GM06990 (cell line): ENCODE results near the gene UXS1.

Source experiments
- DNase-seq: peaks from one replicate; pipeline ENCODE4 v3.0.0-alpha.2; 2011; ENCODE audit not compliant: insufficient read length; ENCODE audit errors: extremely low read depth
- H3K27me3 ChIP-seq: replicated peaks from 2 replicates; pipeline ENCODE4 v1.6.0; 2011; ENCODE audit warnings: low read length; ENCODE audit not compliant: control insufficient read depth, insufficient read depth
- H3K36me3 ChIP-seq: 2 replicates; pipeline ENCODE4 v1.5.1; 2011; ENCODE audit warnings: low read length; ENCODE audit not compliant: control insufficient read depth, insufficient read depth
- H3K4me3 ChIP-seq: replicated peaks from 2 replicates; pipeline ENCODE4 v1.5.1; 2011; ENCODE audit warnings: low read depth, mild to moderate bottlenecking, control low read depth, low read length
- TF ChIP-seq, protein P1 (sequence below): IDR thresholded peaks from 2 replicates; pipeline ENCODE4 v1.5.1; 2011; ENCODE audit warnings: low read length, control low read depth, mild to moderate bottlenecking, inconsistent platforms; ENCODE audit not compliant: insufficient read depth, poor library complexity, severe bottlenecking

UXS1 gene

GRCh38 chr2:106147159-106147558, 46.9 kb downstream of the UXS1 start:
- TF ChIP-seq, protein P1, sequence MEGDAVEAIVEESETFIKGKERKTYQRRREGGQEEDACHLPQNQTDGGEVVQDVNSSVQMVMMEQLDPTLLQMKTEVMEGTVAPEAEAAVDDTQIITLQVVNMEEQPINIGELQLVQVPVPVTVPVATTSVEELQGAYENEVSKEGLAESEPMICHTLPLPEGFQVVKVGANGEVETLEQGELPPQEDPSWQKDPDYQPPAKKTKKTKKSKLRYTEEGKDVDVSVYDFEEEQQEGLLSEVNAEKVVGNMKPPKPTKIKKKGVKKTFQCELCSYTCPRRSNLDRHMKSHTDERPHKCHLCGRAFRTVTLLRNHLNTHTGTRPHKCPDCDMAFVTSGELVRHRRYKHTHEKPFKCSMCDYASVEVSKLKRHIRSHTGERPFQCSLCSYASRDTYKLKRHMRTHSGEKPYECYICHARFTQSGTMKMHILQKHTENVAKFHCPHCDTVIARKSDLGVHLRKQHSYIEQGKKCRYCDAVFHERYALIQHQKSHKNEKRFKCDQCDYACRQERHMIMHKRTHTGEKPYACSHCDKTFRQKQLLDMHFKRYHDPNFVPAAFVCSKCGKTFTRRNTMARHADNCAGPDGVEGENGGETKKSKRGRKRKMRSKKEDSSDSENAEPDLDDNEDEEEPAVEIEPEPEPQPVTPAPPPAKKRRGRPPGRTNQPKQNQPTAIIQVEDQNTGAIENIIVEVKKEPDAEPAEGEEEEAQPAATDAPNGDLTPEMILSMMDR: no peak
- Histone ChIP-seq H3K27me3 (no peaks in the 10 kb centered on the region), H3K4me3 (no peak overlapping the region), H3K36me3 (no peaks in the 10 kb centered on the region; the same call in none of the 2 replicates)
- no peak for DNase-seq

DNA sequence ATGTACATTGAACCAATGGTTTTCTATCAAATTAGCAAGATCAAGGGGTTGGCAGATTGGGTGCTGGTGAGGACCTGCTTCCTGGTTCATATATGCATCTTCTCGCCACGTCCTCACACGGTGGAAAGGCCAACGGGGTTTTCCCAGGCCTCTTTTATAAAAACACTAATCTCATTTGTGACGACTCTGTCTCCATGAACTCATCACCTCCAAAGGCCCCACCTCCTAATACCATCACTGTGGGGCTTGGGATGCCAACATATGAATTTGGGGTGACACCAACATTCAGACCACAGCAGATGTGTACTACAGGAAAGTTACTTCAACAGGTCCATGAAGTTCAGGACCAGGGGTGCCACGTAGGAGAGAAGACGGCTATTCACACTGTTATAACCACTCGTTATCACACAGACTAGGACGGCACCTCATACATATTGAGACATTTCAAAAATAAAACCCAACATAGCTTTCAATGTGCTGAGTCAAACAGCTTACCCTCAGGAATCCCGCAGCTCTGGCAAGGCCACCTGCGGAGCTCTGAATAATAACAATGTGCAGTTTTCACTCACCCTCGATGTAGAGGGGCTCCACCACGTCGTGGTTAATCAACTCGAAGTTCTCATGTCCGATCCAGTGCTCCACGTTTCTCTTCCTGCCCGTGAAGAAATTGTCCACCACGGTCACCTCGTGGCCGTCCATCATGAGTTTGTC, 49.3 kb downstream of the UXS1 start:
- Histone ChIP-seq H3K36me3 (no peaks in the 10 kb centered on the region; the same call in none of the 2 replicates), H3K27me3 (no peaks in the 10 kb centered on the region), H3K4me3 (no peak overlapping the region)
- TF ChIP-seq, protein P1: no peak
- no peak for DNase-seq

- no peak for DNase-seq
- Histone ChIP-seq H3K27me3 (no peaks in the 10 kb centered on the region), H3K36me3 (no peaks in the 10 kb centered on the region; the same call in none of the 2 replicates), H3K4me3 (no peak overlapping the region)
- TF ChIP-seq, protein P1: no peak
These were observed 50.4 kb downstream of the UXS1 start for GRCh38 chr2:106143495-106144215.

DNA sequence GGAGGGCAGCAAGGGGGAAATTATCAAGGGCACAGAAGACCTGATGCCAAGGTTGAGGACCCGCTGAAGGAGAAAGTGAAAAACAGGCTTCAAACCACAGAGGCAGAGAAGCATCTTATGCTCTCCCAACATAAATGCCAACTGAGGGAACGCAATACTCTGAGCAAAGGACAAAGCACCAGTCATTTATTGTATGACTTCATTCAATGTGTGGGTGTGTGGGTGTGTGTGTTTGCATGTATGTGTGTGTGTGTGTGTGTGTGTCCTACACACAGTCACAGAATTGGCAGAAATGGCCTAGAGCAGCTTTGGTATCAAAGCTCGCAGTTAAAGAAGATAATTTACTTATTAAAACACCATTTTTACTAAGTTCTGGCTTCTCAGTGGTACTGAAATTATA, 51.4 kb downstream of the UXS1 start:
- no peak for DNase-seq
- H3K4me3 ChIP-seq: no peak overlapping the region
- TF ChIP-seq, protein P1: no peak
- H3K27me3 ChIP-seq: no peaks in the 10 kb centered on the region
- no peaks in the 10 kb centered on the region; the same call in none of the 2 replicates for H3K36me3 ChIP-seq

- no peak for DNase-seq
- no peaks in the 10 kb centered on the region for H3K27me3 ChIP-seq
- no peaks in the 10 kb centered on the region; the same call in none of the 2 replicates for H3K36me3 ChIP-seq
- no peak overlapping the region for H3K4me3 ChIP-seq
- TF ChIP-seq, protein P1: no peak
These were observed 53.2 kb downstream of the UXS1 start for GRCh38 chr2:106140913-106141312.
